Smooth muscle cell (in vitro differentiated cells): ENCODE data around the gene PLSCR4. TPM values are rescaled to one million over a fixed set of nuclear protein-coding genes. Genes with fewer than 3 reads are reported as not detected.

ENCODE experiments used
- DNase-seq: peaks from one replicate; lab custom pipeline; 2025; ENCODE audit not compliant: unreplicated experiment; lab: John Stamatoyannopoulos, UW
- H2AFZ ChIP-seq: fragments of 200-600 bp; sonication (generic); 2 replicates; pipeline ENCODE4 v1.6.0; 2016; ENCODE audit warnings: antibody characterized with exemption, low read depth, mild to moderate bottlenecking
- H3F3A ChIP-seq: fragments of 200-600 bp; sonication (generic); 2 replicates; pipeline ENCODE4 v1.6.0; 2017; ENCODE audit warnings: antibody characterized with exemption, low read depth
- H3K27ac ChIP-seq: fragments of 200-600 bp; sonication (generic); 2 replicates; pipeline ENCODE4 v1.5.1; 2016; ENCODE audit warnings: low read depth, mild to moderate bottlenecking
- H3K27me3 ChIP-seq: fragments of 200-600 bp; sonication (generic); 2 replicates; pipeline ENCODE4 v1.6.1; 2016; ENCODE audit warnings: low read depth, mild to moderate bottlenecking
- H3K36me3 ChIP-seq: fragments of 200-600 bp; sonication (generic); 2 replicates; pipeline ENCODE4 v1.5.1; 2016; ENCODE audit warnings: low read depth
- H3K4me1 ChIP-seq: fragments of 200-600 bp; sonication (generic); 2 replicates; pipeline ENCODE4 v1.5.1; 2016; ENCODE audit warnings: low read depth
- H3K4me2 ChIP-seq: fragments of 200-600 bp; sonication (generic); 2 replicates; pipeline ENCODE4 v1.6.0; 2016; ENCODE audit warnings: mild to moderate bottlenecking
- H3K4me3 ChIP-seq: fragments of 200-600 bp; sonication (generic); 2 replicates; pipeline ENCODE4 v1.5.1; 2016; ENCODE audit warnings: mild to moderate bottlenecking
- H3K79me2 ChIP-seq: fragments of 200-600 bp; sonication (generic); 2 replicates; pipeline ENCODE4 v1.6.0; 2016; ENCODE audit warnings: low read depth, mild to moderate bottlenecking
- H3K9ac ChIP-seq: fragments of 200-600 bp; sonication (generic); 2 replicates; pipeline ENCODE4 v1.6.0; 2016; ENCODE audit warnings: low read depth
- H3K9me3 ChIP-seq: fragments of 200-600 bp; sonication (generic); replicated peaks from 2 replicates; pipeline ENCODE4 v1.5.1; 2016; ENCODE audit warnings: low read depth
- H4K20me1 ChIP-seq: fragments of 200-600 bp; sonication (generic); 2 replicates; pipeline ENCODE4 v1.6.0; 2016; ENCODE audit warnings: low read depth
- CTCF ChIP-seq: fragments of 200-600 bp; sonication (generic); IDR thresholded peaks from 2 replicates; pipeline ENCODE4 v1.5.1; 2017; ENCODE audit warnings: borderline replicate concordance, mild to moderate bottlenecking, antibody characterized with exemption; ENCODE audit not compliant: insufficient read depth, poor library complexity, severe bottlenecking
- WGBS: methylation state at CpG from one replicate; pipeline ENCODE4 v1.1.7; 2016; ENCODE audit warnings: low lambda C conversion rate; 5-methylcytosine and 5-hydroxymethylcytosine counted together
- polyA plus RNA-seq: library from polyadenylated mRNA; unstranded; fragments of >200 nt; fragmentation: Nextera tagmentation; extraction: Ambion mirVana; gene quantifications from 2 replicates; pipeline ENCODE4 v1.2.1, GENCODE V29; 2016
- total RNA-seq: library from RNA; depleted of rRNA; stranded (reverse); fragments of >200 nt; gene quantifications from 2 replicates; pipeline ENCODE4 v1.2.3, GENCODE V29; 2014

The PLSCR4 gene
- total and polyA plus RNA-seq, 2 experiments from 2014 or later, result 3.8 to 4.8 TPM

GRCh38 chr3:146268535-146269219 lies 17.8 kb upstream of the PLSCR4 start:
- DNase-seq, result no peak
- Histone ChIP-seq H3K4me3 (no peak overlapping the region), H3K9me3 (no peaks in the 10 kb centered on the region), H2AFZ (no peak overlapping the region), H3K27me3 (no peaks in the 10 kb centered on the region), H4K20me1 (no peaks in the 10 kb centered on the region), H3K4me1 (no peaks in the 10 kb centered on the region), H3K36me3 (no peaks in the 10 kb centered on the region), H3K4me2 (no peak overlapping the region), H3K79me2 (no peaks in the 10 kb centered on the region), H3F3A (no peaks in the 10 kb centered on the region), H3K27ac (no peak overlapping the region), H3K9ac (no peak overlapping the region)
- WGBS, result 88% methylated on average over 6 of the region's 6 CpGs
- no peak for TF ChIP-seq CTCF

- no peak overlapping the region for H3K9ac ChIP-seq
- no peaks in the 10 kb centered on the region for H3K4me1 ChIP-seq
- DNase-seq, result no peak
- WGBS, result 91% methylated on average over 1 of the region's 1 CpG
- H4K20me1 ChIP-seq, result no peaks in the 10 kb centered on the region
- no peak overlapping the region for H3K4me2 ChIP-seq
- no peaks in the 10 kb centered on the region for H3K27me3 ChIP-seq
- no peaks in the 10 kb centered on the region for H3K36me3 ChIP-seq
- no peak overlapping the region for H3K27ac ChIP-seq
- no peaks in the 10 kb centered on the region for H3K79me2 ChIP-seq
- H3F3A ChIP-seq, result no peaks in the 10 kb centered on the region
- no peak overlapping the region for H3K4me3 ChIP-seq
- TF ChIP-seq CTCF, result no peak
- H2AFZ ChIP-seq, result no peak overlapping the region
- no peaks in the 10 kb centered on the region for H3K9me3 ChIP-seq
Measured at GRCh38 chr3:146265720-146266119, 14.8 kb upstream of the PLSCR4 start.

GRCh38 chr3:146262371-146263110 lies 11.6 kb upstream of the PLSCR4 start:
- WGBS, result 88% methylated on average over 2 of the region's 2 CpGs
- H3K4me3 ChIP-seq, result no peak overlapping the region
- no peaks in the 10 kb centered on the region for H3K4me1 ChIP-seq
- TF ChIP-seq CTCF, result no peak
- H3K79me2 ChIP-seq, result no peaks in the 10 kb centered on the region
- no peaks in the 10 kb centered on the region for H3K36me3 ChIP-seq
- H4K20me1 ChIP-seq, result no peaks in the 10 kb centered on the region
- H2AFZ ChIP-seq, result no peak overlapping the region
- H3K27ac ChIP-seq, result no peak overlapping the region
- H3K27me3 ChIP-seq, result no peaks in the 10 kb centered on the region
- H3F3A ChIP-seq, result no peaks in the 10 kb centered on the region
- no peak for DNase-seq
- no peak overlapping the region for H3K4me2 ChIP-seq
- H3K9me3 ChIP-seq, result no peaks in the 10 kb centered on the region
- H3K9ac ChIP-seq, result no peak overlapping the region
